HG03064 (cell line): ENCODE results near the gene ZNF335.

Experiments used
- ATAC-seq: cut with Tn5 transposase; IDR thresholded peaks from one replicate; pipeline ENCODE4 v1.9.1; 2021; ENCODE audit warnings: low read depth; ENCODE audit not compliant: unreplicated experiment

The ZNF335 gene, protein sequence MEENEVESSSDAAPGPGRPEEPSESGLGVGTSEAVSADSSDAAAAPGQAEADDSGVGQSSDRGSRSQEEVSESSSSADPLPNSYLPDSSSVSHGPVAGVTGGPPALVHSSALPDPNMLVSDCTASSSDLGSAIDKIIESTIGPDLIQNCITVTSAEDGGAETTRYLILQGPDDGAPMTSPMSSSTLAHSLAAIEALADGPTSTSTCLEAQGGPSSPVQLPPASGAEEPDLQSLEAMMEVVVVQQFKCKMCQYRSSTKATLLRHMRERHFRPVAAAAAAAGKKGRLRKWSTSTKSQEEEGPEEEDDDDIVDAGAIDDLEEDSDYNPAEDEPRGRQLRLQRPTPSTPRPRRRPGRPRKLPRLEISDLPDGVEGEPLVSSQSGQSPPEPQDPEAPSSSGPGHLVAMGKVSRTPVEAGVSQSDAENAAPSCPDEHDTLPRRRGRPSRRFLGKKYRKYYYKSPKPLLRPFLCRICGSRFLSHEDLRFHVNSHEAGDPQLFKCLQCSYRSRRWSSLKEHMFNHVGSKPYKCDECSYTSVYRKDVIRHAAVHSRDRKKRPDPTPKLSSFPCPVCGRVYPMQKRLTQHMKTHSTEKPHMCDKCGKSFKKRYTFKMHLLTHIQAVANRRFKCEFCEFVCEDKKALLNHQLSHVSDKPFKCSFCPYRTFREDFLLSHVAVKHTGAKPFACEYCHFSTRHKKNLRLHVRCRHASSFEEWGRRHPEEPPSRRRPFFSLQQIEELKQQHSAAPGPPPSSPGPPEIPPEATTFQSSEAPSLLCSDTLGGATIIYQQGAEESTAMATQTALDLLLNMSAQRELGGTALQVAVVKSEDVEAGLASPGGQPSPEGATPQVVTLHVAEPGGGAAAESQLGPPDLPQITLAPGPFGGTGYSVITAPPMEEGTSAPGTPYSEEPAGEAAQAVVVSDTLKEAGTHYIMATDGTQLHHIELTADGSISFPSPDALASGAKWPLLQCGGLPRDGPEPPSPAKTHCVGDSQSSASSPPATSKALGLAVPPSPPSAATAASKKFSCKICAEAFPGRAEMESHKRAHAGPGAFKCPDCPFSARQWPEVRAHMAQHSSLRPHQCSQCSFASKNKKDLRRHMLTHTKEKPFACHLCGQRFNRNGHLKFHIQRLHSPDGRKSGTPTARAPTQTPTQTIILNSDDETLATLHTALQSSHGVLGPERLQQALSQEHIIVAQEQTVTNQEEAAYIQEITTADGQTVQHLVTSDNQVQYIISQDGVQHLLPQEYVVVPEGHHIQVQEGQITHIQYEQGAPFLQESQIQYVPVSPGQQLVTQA (N-terminal part only)

DNA sequence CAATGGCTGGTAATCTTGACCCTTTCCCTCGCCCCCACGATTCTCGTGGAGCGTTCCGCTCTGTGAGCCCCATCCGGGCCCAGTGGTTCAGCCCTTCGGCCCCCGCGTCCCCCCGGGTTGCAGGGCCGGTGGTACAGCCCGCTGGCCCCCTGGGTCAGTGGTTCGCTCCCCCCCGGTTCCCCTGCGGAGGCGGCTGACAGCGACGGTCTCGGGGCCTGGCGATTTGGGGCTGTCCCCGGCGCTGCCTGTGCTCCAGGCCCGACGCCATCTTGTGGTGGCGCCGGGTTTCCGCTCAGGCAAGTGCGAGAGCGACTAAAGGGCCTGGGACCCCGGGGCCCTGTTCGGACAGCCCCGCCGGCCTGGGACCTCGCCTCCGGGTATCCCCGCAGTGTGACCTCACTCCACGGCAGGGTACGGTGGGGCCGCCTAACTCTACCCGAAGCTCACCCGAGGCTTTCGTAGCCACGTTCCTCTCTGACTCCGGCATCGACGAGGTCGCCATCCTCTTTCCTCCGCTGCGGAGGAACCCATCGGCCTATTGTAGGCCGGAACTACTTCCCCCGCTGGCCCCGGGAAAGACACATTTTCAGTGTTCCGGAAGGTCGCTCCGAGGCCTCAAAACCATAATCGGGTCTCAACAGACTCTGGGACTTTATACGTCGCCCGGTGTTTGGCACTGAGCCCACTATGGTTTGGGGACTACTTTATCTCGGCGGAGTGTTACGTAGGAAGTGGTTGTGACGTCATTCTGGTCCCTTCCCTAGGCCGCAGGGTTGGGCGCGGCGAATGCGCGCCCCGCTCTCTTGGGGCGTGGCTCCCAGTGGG lies at the start of gene ZNF335:
Gene ZNF335 (minus strand): TSS at position 529 of the 825 bp plus-strand sequence. CDS start 793 bp downstream, outside the sequence.
- ATAC-seq = peak; percentile 75

DNA sequence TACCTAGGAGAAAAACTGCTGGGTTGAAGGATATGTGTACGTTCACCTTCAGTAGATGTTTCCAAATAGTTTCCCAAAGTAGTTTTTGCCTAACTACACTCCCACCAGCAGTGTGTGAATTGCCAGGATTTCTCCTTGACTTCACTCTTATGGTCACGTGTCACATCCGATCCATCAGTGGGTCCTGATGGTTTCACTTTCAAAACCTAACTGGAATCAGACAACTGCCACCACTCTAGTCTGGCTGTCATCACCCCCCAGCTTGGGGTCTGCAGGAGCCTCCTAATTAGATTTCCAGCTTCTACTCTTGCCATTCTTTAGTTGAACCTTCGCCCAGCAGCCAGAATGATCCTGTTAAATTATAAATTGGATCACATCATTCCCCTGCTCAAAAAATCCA lies 48.6 kb upstream of the ZNF335 start:
- no peak for ATAC-seq

DNA sequence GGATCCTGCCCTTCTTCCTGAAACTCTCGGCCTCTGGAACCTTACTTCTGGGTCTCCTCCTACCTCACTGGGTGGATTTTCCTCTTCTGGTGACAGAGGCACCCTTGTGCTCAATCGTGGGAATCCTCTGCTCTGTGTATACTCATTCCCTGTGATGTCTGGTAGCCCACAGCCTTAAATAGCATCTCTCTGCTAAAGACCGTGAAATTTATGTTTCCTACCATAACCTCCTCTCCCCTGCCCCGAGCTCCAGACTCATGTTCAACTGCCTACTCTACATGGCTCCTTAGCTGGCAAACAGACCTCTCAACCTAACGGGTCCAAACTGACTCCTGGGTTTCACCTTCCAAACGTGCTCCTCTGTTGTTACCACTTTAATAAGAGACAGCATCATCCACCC lies 46.6 kb upstream of the ZNF335 start:
- no peak for ATAC-seq

DNA sequence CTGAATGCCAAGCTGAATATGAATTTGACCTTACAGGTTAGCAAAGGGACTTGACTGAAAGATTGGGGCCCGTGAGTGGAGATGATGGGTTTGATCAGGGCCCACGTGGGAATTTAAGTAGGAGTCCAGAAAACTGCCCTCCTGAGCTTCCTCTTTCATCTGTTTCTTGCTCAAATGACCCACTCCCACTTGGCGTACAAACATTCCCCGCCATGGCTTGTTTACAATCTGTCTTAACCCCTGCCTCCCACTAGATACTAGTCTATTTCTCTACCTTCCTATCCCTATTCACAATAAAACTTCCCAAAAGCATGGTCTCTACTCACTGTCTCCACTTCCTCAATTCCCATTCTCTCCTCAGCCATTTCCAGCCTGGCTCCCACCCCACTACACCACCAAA lies 46.1 kb upstream of the ZNF335 start:
- no peak for ATAC-seq

DNA sequence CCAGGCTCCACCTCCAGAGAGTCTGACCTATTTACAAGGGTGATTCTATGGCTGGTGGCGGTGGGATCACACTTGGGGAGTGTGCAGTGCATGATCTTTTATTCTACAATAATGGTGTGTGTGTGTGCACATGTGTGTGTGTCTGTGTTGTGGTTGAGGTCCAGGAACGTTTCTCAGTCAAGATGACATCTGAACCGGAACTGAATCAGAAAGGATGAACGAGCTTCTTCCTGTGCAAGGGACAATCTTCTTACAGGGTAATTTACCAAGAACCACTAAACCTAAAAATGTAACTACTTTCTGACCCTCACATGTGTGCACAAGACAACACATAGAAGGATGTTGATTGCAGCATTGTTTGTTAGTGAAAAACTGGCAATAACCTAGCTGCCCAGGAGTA lies 45.3 kb upstream of the ZNF335 start:
- no peak for ATAC-seq

DNA sequence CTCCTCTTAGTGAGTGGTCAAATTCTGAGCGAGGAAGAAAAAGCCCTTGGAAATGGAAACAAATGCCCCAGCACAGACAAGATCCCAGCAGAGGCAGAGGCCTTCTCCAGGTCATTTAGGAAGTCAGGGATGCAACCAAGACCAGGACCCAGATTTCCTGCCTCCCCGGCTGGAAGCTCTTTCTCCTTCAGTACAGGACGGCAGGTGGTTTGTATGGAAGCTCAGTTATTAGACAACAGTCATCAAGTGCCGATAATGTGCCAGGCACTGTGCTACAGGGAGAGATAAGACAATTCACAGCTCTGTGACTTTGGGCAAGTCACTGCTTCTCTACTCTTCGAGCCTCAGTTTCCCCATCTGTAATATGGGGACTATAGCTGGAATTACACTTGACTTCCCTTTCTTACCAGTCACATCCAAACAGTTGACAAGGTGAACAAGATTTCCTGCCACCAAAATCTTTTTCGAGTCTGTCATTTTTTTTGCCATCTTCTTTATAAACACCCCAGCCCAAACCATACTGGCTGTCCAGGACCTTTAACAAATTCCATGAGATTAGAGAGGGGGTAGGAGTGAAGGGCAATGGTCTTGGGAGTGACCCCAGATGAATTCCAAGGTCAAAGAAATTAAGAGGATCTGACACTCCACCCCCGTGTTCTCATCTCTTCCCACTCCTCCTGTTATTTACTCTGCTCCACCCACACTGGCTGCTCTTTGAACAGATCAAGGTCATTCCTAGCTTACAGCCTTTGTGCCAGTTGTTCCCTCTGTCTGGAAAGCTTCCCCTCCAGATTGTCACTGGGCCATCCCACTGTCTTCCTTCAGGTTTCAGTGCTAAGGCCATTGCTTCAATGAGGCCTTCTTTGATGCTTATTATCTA lies 42.8 kb upstream of the ZNF335 start:
- ATAC-seq = no peak

DNA sequence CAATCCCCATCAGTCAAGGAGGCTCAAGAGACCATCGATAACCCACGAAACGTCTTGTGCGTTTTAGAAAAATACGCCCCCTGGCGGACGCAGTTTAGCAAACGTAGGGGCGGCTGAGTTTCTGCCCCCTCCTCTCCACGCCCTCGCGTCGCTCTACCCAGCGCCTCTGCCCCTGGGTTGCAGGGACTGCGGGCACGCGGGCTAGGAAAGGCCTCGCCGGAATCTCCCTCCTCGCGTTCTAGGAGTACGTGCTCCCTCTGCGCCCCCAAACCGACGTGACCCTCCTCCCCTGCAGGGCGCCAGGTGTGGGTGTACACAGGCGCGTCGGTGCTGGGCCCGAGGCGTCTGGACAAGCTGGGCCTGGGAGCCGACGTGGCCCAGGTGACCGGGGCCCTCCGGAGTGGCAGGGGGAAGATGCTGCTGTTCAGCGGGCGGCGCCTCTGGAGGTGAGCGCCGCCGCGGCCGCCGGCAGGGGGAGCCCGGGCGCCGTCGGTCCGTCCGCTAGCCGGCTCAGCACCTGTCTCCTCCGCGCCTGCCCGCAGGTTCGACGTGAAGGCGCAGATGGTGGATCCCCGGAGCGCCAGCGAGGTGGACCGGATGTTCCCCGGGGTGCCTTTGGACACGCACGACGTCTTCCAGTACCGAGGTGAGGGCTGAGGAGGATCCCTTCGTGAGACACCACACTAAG lies 42.0 kb upstream of the ZNF335 start:
- no peak for ATAC-seq

DNA sequence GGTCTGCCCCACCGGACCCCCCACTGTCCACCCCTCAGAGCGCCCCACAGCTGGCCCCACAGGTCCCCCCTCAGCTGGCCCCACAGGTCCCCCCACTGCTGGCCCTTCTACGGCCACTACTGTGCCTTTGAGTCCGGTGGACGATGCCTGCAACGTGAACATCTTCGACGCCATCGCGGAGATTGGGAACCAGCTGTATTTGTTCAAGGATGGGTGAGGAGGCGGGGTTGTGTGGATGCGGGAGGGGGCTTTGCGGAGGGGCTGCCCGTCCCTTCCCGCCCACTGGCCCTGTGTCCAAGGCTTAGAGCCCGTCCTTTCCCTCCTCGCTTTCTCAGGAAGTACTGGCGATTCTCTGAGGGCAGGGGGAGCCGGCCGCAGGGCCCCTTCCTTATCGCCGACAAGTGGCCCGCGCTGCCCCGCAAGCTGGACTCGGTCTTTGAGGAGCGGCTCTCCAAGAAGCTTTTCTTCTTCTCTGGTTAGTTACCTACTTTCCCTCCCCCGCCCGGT lies 41.4 kb upstream of the ZNF335 start:
- ATAC-seq = no peak

DNA sequence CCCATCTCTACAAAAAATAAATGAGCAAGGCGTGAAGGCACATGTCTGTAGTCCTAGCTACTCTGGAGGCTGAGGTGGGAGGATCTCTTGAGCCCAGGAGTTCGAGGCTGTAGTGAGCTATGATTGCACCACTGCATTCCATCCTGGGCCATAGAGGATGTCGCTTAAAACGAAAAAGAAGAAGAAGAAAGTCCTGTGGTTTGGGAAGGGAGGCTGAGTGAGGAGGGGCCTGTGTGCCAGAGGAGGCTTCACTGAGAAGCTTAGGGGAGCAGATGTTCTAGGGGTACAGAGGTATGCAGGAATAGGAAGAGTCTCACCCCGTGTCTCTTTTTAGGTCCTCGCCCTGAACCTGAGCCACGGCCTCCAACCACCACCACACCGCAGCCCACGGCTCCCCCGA lies 40.9 kb upstream of the ZNF335 start:
- no peak for ATAC-seq

DNA sequence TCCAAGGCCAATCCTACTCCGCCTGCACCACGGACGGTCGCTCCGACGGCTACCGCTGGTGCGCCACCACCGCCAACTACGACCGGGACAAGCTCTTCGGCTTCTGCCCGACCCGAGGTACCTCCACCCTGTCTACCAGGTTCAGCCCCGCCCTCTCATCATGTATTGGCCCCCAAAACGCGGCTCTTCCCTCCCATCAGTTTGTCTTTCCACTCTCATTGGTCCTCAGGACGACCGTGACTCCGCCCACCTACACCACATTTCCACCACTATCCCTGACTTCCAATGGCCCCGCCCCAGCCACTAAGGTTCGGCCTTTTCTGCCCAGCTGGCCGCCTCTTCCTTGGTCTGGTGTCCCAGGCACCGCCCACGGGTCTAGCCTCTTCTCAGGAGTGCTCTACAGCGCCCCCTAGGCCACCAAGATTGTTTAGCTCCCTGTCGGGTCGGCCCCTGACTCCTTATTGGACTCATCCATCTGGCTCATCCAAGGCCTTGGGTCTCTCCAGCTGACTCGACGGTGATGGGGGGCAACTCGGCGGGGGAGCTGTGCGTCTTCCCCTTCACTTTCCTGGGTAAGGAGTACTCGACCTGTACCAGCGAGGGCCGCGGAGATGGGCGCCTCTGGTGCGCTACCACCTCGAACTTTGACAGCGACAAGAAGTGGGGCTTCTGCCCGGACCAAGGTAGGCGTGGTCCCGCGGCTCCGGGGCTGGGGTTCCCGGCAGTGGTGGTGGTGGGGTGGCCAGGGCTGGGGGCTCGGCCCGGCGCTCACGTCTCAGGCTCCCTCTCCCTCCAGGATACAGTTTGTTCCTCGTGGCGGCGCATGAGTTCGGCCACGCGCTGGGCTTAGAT lies 39.9 kb upstream of the ZNF335 start:
- ATAC-seq = no peak

DNA sequence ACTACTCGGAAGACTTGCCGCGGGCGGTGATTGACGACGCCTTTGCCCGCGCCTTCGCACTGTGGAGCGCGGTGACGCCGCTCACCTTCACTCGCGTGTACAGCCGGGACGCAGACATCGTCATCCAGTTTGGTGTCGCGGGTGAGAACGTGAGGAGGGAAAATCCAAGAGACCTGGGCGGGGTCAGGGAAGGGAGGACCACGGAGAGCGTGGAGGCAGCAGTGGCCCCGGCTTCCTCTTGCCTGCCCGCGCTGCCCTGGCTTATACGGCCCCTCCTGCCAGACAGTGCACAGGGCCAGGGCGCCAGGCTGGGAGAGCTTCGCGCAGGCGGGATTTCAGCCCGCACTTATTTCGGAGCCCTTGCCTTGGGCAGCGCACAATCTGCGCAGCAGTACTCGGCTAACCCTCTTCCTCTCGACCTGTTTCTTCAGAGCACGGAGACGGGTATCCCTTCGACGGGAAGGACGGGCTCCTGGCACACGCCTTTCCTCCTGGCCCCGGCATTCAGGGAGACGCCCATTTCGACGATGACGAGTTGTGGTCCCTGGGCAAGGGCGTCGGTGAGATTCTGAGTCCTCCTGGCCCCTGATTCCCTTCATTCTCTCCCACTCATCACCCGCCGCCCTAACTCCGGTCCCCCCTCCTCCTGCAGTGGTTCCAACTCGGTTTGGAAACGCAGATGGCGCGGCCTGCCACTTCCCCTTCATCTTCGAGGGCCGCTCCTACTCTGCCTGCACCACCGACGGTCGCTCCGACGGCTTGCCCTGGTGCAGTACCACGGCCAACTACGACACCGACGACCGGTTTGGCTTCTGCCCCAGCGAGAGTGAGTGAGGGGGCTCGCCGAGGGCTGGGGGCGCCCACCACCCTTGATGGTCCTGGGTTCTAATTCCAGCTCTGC lies 38.7 kb upstream of the ZNF335 start:
- no peak for ATAC-seq

DNA sequence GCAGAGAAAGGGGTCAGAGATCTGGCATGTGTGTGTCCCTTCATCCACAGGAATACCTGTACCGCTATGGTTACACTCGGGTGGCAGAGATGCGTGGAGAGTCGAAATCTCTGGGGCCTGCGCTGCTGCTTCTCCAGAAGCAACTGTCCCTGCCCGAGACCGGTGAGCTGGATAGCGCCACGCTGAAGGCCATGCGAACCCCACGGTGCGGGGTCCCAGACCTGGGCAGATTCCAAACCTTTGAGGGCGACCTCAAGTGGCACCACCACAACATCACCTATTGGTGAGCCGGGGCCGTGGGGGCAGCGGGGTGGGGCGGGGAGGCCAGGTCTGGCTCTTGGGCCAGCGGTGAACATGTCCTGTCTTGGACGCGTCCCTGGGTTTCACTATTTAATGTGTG lies 37.8 kb upstream of the ZNF335 start:
- ATAC-seq = no peak

DNA sequence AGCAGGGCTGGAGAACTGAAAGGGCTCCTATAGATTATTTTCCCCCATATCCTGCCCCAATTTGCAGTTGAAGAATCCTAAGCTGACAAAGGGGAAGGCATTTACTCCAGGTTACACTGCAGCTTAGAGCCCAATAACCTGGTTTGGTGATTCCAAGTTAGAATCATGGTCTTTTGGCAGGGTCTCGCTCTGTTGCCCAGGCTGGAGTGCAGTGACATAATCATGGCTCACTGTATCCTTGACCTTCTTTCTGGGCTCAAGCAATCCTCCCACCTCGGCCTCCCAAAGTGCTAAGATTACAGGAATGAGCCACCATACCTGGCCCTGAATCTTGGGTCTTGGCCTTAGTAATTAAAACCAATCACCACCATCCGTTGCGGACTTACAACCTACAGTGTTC lies 35.7 kb upstream of the ZNF335 start:
- no peak for ATAC-seq

DNA sequence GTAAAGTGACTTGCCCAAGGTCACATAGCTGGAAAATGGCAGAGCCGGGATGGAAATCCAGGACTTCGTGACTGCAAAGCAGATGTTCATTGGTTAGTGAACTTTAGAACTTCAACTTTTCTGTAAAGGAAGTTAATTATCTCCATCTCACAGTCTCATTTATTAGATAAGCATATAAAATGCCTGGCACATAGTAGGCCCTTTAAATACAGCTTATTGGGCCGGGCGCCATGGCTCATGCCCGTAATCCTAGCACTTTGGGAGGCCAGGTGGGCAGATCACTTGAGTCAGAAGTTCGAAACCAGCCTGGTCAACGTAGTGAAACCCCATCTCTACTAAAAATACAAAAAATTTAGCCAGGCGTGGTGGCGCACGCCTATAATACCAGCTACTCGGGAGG lies 35.0 kb upstream of the ZNF335 start:
- ATAC-seq = no peak

DNA sequence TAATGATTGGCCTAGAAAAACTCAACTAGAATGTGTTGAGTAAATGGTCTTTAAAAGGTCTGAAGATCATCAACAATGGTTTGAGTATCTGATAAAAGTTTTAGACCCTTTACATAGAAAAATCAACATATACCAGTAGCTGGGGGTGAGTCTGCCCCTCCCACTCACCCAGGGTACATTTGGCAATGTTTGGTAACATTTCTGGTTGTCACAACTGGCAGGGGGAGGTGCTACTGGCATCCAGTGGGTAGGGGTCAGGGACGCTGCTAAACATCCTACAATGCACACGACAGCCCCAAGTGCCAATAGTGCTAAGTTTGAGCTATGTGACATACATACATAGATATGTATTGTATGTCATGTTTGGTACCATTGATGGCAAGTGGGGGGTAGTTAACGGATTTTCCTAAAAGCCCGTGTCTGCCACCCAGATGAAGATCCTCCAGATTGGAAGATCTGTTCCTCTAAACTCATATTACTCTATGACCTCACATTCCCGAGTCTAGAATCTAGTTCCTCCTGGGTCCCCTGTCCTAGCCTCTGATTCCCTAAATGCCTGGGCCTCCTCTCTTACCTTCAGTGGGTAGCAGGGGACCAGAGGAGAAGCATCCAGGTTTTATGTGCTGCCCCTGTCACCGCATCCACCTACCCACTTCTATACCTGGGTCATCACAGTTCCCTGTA lies 34.2 kb upstream of the ZNF335 start:
- no peak for ATAC-seq
